ENCODE measurements around the gene DYRK3.

- TF ChIP-seq CTCF (tag by site-specific recombination; IDR thresholded peaks at IDR 0.05) (no peak), ZNF18 (tag by site-specific recombination; IDR thresholded peaks at IDR 0.05) (no peak), ZNF747 (tag by site-specific recombination; IDR thresholded peaks at IDR 0.05) (no peak), ZNF211 (tag by site-specific recombination; IDR thresholded peaks at IDR 0.05; ENCODE audit: low read depth) (no peak), PBX3 (CRISPR knock-in tag; IDR thresholded peaks at IDR 0.05) (no peak), PRDM1 (tag by site-specific recombination; IDR thresholded peaks at IDR 0.05) (no peak), REST (tag by site-specific recombination; IDR thresholded peaks at IDR 0.05) (no peak), ZNF280D (tag by site-specific recombination; IDR thresholded peaks at IDR 0.05) (no peak), ZNF548 (tag by site-specific recombination; IDR thresholded peaks at IDR 0.05) (no peak), ZXDB (tag by site-specific recombination; IDR thresholded peaks at IDR 0.05) (no peak)
Observed at GRCh38 chr1:206636671-206637070, 1.3 kb downstream of the DYRK3 start.
